IMR-90 (cell line): ENCODE data around the gene NXPE3. TPM values are rescaled to one million over a fixed set of nuclear protein-coding genes. Genes with fewer than 3 reads are reported as not detected.

Experiments used
- ATAC-seq: fragments of 200-7000 bp; cut with Tn5 transposase; 2 replicates; pipeline ENCODE4 v1.9.1; 2020; ENCODE audit warnings: low read depth, mild to moderate bottlenecking, moderate library complexity
- BruUV-seq: library from RNA; stranded (reverse); fragments of 400-500 nt; replicated peaks from 2 replicates; lab custom pipeline; 2021; lab: Mats Ljungman, UMichigan
- CTCF ChIA-PET: fragments of 300-600 bp; formaldehyde crosslinking; extraction: SDS; loops from one replicate; lab custom pipeline; 2021; ENCODE audit warnings: antibody characterized with exemption; lab: Yijun Ruan, JAX
- POLR2A ChIA-PET: fragments of 300-600 bp; sonication (Branson Sonifier 250); formaldehyde crosslinking; loops from one replicate; lab custom pipeline; 2022; ENCODE audit warnings: antibody characterized with exemption; ENCODE audit not compliant: unreplicated experiment; lab: Charles Lee
- DNase-seq: peaks from one replicate; pipeline ENCODE4 v3.0.0; 2013
- H2AFZ ChIP-seq: replicated peaks from 2 replicates; pipeline ENCODE3; 2013; ENCODE audit warnings: low read length, mild to moderate bottlenecking; ENCODE audit not compliant: poor library complexity
- H2AK5ac ChIP-seq: 2 replicates; pipeline ENCODE4 v1.6.1; 2013; ENCODE audit warnings: low read depth, low read length, inconsistent platforms
- H2AK9ac ChIP-seq: replicated peaks from 2 replicates; pipeline ENCODE3; 2013; ENCODE audit warnings: mild to moderate bottlenecking, low read depth, low read length, moderate library complexity; ENCODE audit not compliant: poor library complexity
- H2BK120ac ChIP-seq: 2 replicates; pipeline ENCODE4 v1.6.1; 2013; ENCODE audit warnings: low read depth, low read length, inconsistent platforms
- H2BK15ac ChIP-seq: 3 replicates; pipeline ENCODE4 v1.6.1; 2013; ENCODE audit warnings: low read depth, low read length, inconsistent platforms
- H2BK20ac ChIP-seq: 2 replicates; pipeline ENCODE4 v1.6.1; 2013; ENCODE audit warnings: low read depth, mild to moderate bottlenecking, inconsistent platforms, low read length, moderate library complexity
- H2BK5ac ChIP-seq: 2 replicates; pipeline ENCODE4 v1.6.1; 2013; ENCODE audit warnings: mild to moderate bottlenecking, low read depth, low read length, inconsistent platforms; ENCODE audit not compliant: poor library complexity, severe bottlenecking
- H3K14ac ChIP-seq: replicated peaks from 2 replicates; pipeline ENCODE4 v1.6.1; 2013; ENCODE audit warnings: low read depth, low read length, inconsistent platforms
- H3K18ac ChIP-seq: 2 replicates; pipeline ENCODE4 v1.6.1; 2013; ENCODE audit warnings: low read depth, low read length, control low read depth
- H3K23ac ChIP-seq: 2 replicates; pipeline ENCODE4 v1.6.1; 2013; ENCODE audit warnings: low read depth, low read length, inconsistent platforms
- H3K27ac ChIP-seq: 2 replicates; pipeline ENCODE4 v1.5.1; 2013; ENCODE audit warnings: mild to moderate bottlenecking, control low read depth, low read length; ENCODE audit not compliant: insufficient read depth
- H3K27me3 ChIP-seq: 2 replicates; pipeline ENCODE4 v1.6.1; 2013; ENCODE audit warnings: low read length; ENCODE audit not compliant: control insufficient read depth, insufficient read depth
- H3K36me3 ChIP-seq: 2 replicates; pipeline ENCODE4 v1.6.1; 2013; ENCODE audit warnings: low read length, mixed read lengths; ENCODE audit not compliant: control insufficient read depth, insufficient read depth
- H3K4ac ChIP-seq: 2 replicates; pipeline ENCODE4 v1.6.1; 2013; ENCODE audit warnings: low read depth, low read length, inconsistent platforms
- H3K4me1 ChIP-seq: 2 replicates; pipeline ENCODE4 v1.6.1; 2013; ENCODE audit warnings: low read length, mixed read lengths; ENCODE audit not compliant: control insufficient read depth, insufficient read depth
- H3K4me2 ChIP-seq: 2 replicates; pipeline ENCODE4 v1.6.1; 2013; ENCODE audit warnings: low read depth, mild to moderate bottlenecking, control low read depth, low read length, moderate library complexity
- H3K4me3 ChIP-seq: 2 replicates; pipeline ENCODE4 v1.5.1; 2013; ENCODE audit warnings: low read depth, mild to moderate bottlenecking, control low read depth, low read length, moderate library complexity; ENCODE audit not compliant: insufficient read depth
- H3K56ac ChIP-seq: 2 replicates; pipeline ENCODE4 v1.6.1; 2013; ENCODE audit warnings: low read length, inconsistent platforms; ENCODE audit not compliant: insufficient read depth; ENCODE audit errors: extremely low read depth
- H3K79me1 ChIP-seq, 2 experiments: 2 replicates each; pipeline ENCODE4 v1.6.1; 2013; ENCODE audit warnings: low read length in 2 of 2, inconsistent platforms in 1 of 2, low read depth in 1 of 2
- H3K9ac ChIP-seq: 2 replicates; pipeline ENCODE4 v1.6.1; 2013; ENCODE audit warnings: low read depth, low read length, control low read depth
- H3K9me1 ChIP-seq: 2 replicates; pipeline ENCODE4 v1.6.1; 2013; ENCODE audit warnings: low read length, inconsistent platforms; ENCODE audit not compliant: insufficient read depth
- H3K9me3 ChIP-seq: 2 replicates; pipeline ENCODE4 v1.6.1; 2013; ENCODE audit warnings: low read length; ENCODE audit not compliant: control insufficient read depth, insufficient read depth
- H4K20me1 ChIP-seq: 2 replicates; pipeline ENCODE4 v1.6.1; 2013; ENCODE audit warnings: low read length, inconsistent platforms; ENCODE audit not compliant: insufficient read depth
- H4K5ac ChIP-seq: 2 replicates; pipeline ENCODE4 v1.6.1; 2013; ENCODE audit warnings: mild to moderate bottlenecking, low read depth, low read length, control low read depth
- H4K8ac ChIP-seq, 2 experiments: 2 replicates each; pipeline ENCODE4 v1.6.1; 2013; ENCODE audit warnings: low read depth in 2 of 2, low read length in 2 of 2, control low read depth in 1 of 2, inconsistent platforms in 1 of 2
- H4K91ac ChIP-seq: 2 replicates; pipeline ENCODE4 v1.6.1; 2013; ENCODE audit warnings: low read depth, low read length, inconsistent platforms; ENCODE audit not compliant: insufficient read depth
- BHLHE40 ChIP-seq: fragments of 150-350 bp; IDR thresholded peaks from 2 replicates; pipeline ENCODE4 v1.6.1; 2016; ENCODE audit warnings: mild to moderate bottlenecking, low read depth, low read length
- CEBPB ChIP-seq: IDR thresholded peaks from 2 replicates; pipeline ENCODE4 v1.6.1; 2012; ENCODE audit warnings: low read depth, low read length, improper control_type of control experiment
- CHD1 ChIP-seq: IDR thresholded peaks from 2 replicates; pipeline ENCODE4 v1.6.1; 2012; ENCODE audit warnings: low read depth, low read length, improper control_type of control experiment
- ELK1 ChIP-seq: fragments of 150-350 bp; IDR thresholded peaks from 2 replicates; pipeline ENCODE4 v1.6.1; 2016; ENCODE audit warnings: low read depth, mild to moderate bottlenecking, low read length, moderate library complexity, borderline replicate concordance
- FOS ChIP-seq: fragments of 150-350 bp; IDR thresholded peaks from 2 replicates; pipeline ENCODE4 v1.6.1; 2016; ENCODE audit warnings: low read depth, low read length
- MAFK ChIP-seq: IDR thresholded peaks from 2 replicates; pipeline ENCODE4 v1.6.1; 2012; ENCODE audit warnings: low read depth, low read length, improper control_type of control experiment
- MAZ ChIP-seq: IDR thresholded peaks from 2 replicates; pipeline ENCODE4 v1.6.1; 2012; ENCODE audit warnings: low read depth, mild to moderate bottlenecking, low read length, improper control_type of control experiment, moderate library complexity, borderline replicate concordance
- MXI1 ChIP-seq: IDR thresholded peaks from 2 replicates; pipeline ENCODE4 v1.6.1; 2012; ENCODE audit warnings: low read depth, mild to moderate bottlenecking, low read length, moderate library complexity, borderline replicate concordance
- NFE2L2 ChIP-seq: fragments of 150-350 bp; IDR thresholded peaks from 2 replicates; pipeline ENCODE4 v1.6.1; 2016; ENCODE audit warnings: low read depth, mild to moderate bottlenecking, low read length
- POLR2A ChIP-seq: IDR thresholded peaks from 2 replicates; pipeline ENCODE4 v1.6.1; 2012; ENCODE audit warnings: mild to moderate bottlenecking, low read depth, low read length
- RAD21 ChIP-seq: IDR thresholded peaks from 2 replicates; pipeline ENCODE4 v1.6.1; 2012; ENCODE audit warnings: low read length, improper control_type of control experiment
- RCOR1 ChIP-seq: IDR thresholded peaks from 2 replicates; pipeline ENCODE4 v1.6.1; 2012; ENCODE audit warnings: mild to moderate bottlenecking, low read length, improper control_type of control experiment; ENCODE audit not compliant: insufficient replicate concordance
- RFX5 ChIP-seq: IDR thresholded peaks from 2 replicates; pipeline ENCODE4 v1.8.0; 2012; ENCODE audit warnings: low read depth, mild to moderate bottlenecking, low read length, moderate library complexity
- SMC3 ChIP-seq: fragments of 150-350 bp; IDR thresholded peaks from 2 replicates; pipeline ENCODE4 v1.6.1; 2016; ENCODE audit warnings: low read depth, mild to moderate bottlenecking, antibody characterized with exemption, low read length, moderate library complexity
- USF2 ChIP-seq: fragments of 150-350 bp; IDR thresholded peaks from 2 replicates; pipeline ENCODE4 v1.6.1; 2017; ENCODE audit warnings: mild to moderate bottlenecking, antibody characterized with exemption, low read length, low read depth
- WGBS, 2 experiments: methylation state at CpG; one replicate each; pipeline versions ENCODE4 v1.1.5 to v1.1.7; 2013; ENCODE audit warnings: missing lambda C conversion rate in 2 of 2; ENCODE audit not compliant: insufficient read length in 1 of 2; ENCODE audit errors: extremely low coverage in 2 of 2; 5-methylcytosine and 5-hydroxymethylcytosine counted together
- dilution Hi-C: fragments of 300-500 bp; cut with HindIII; formaldehyde crosslinking; loops from one replicate; pipeline ENCODE4 v1.14.3; 2018; ENCODE audit warnings: low sequenced_read_pairs; ENCODE audit not compliant: unreplicated experiment
- in situ Hi-C: fragments of 300-500 bp; cut with MboI; formaldehyde crosslinking; loops from 3 replicates; pipeline ENCODE4 v1.14.3; 2019; ENCODE audit warnings: low sequenced_read_pairs, inconsistent platforms, mixed read lengths
- intact Hi-C: fragments of 100-400 bp; cut with micrococcal nuclease; formaldehyde crosslinking; loops from 2 replicates; pipeline ENCODE4 v1.10.0; 2022
- polyA plus RNA-seq, 3 experiments: library from polyadenylated mRNA; depleted of rRNA; stranded (reverse); fragments of >200 nt; gene quantifications; 2 replicates each; pipeline ENCODE4 v1.2.3, GENCODE V29; 2012; ENCODE audit warnings: low replicate concordance in 1 of 3
- total RNA-seq: library from RNA; depleted of rRNA; stranded (reverse); fragments of >200 nt; gene quantifications from 2 replicates; pipeline ENCODE4 v1.2.3, GENCODE V29; 2012
- TF ChIP-seq, protein P1 (sequence below): conservative IDR thresholded peaks from 2 replicates; pipeline ENCODE4 v1.5.1; 2012; ENCODE audit warnings: mild to moderate bottlenecking, low read depth, low read length, improper control_type of control experiment

NXPE3 gene
- total and polyA plus RNA-seq, 2 of the 4 experiments (the other 2 are of a cell fraction) = 20.0 to 23.8 TPM

DNA sequence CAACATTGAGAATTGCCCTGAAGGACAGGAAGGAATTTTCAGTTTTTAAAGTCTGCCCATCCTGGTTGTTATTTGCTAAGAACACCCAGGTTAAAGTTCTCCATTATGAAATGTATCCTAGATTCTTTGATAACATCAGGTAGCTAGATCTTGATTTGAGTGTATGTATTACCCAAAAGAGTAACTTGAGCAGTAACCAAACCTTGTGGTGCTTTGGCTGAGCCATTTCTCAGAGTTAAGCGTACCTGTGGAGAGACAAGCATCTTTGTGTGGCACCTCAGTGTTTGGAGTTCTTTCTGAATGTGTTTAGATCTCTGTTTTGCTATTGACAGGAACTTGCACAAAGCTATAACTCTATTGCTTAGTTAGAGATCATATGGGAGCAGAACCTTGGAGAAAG is 34.2 kb upstream of the NXPE3 start:
- in situ Hi-C loops = no loop called here
- H3K27ac ChIP-seq = no peak overlapping the region
- peaks cover 4% of the 10 kb centered on the region; the same call in 1 of the 2 replicates for H3K36me3 ChIP-seq
- no peaks in the 10 kb centered on the region for H3K27me3 ChIP-seq
- H3K4me2 ChIP-seq = no peak overlapping the region
- no peak overlapping the region for H3K4me3 ChIP-seq
- no peak overlapping the region for H2BK120ac ChIP-seq
- no peak overlapping the region for H3K56ac ChIP-seq
- no peak overlapping the region for H3K18ac ChIP-seq
- no peak overlapping the region for H2AK9ac ChIP-seq
- no peak for TF ChIP-seq POLR2A
- no peak for TF ChIP-seq USF2
- no peak for TF ChIP-seq MAZ
- no peak for TF ChIP-seq CHD1
- TF ChIP-seq MAFK = no peak
- no peak for TF ChIP-seq FOS
- no peak for TF ChIP-seq ELK1
- TF ChIP-seq BHLHE40 = no peak
- TF ChIP-seq RFX5 = no peak
- TF ChIP-seq, protein P1, sequence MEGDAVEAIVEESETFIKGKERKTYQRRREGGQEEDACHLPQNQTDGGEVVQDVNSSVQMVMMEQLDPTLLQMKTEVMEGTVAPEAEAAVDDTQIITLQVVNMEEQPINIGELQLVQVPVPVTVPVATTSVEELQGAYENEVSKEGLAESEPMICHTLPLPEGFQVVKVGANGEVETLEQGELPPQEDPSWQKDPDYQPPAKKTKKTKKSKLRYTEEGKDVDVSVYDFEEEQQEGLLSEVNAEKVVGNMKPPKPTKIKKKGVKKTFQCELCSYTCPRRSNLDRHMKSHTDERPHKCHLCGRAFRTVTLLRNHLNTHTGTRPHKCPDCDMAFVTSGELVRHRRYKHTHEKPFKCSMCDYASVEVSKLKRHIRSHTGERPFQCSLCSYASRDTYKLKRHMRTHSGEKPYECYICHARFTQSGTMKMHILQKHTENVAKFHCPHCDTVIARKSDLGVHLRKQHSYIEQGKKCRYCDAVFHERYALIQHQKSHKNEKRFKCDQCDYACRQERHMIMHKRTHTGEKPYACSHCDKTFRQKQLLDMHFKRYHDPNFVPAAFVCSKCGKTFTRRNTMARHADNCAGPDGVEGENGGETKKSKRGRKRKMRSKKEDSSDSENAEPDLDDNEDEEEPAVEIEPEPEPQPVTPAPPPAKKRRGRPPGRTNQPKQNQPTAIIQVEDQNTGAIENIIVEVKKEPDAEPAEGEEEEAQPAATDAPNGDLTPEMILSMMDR = no peak
- no peak for TF ChIP-seq CEBPB
- TF ChIP-seq MXI1 = no peak
- TF ChIP-seq RCOR1 = no peak
- no peak for TF ChIP-seq NFE2L2
- no peak for TF ChIP-seq SMC3
- TF ChIP-seq RAD21 = no peak
- ChIA-PET POLR2A (interaction anchor here (0.5 kb wide), 1 partner anchor 171 kb away, joined by 4 read pairs; the partner anchor contains the start of gene PCNP), CTCF (interaction anchor here (0.6 kb wide), 1 partner anchor 1656 kb away, joined by 5 read pairs; no protein-coding TSS in a partner anchor)
- no peaks in the 10 kb centered on the region for H3K9me3 ChIP-seq
- no peak overlapping the region for H4K5ac ChIP-seq
- H3K23ac ChIP-seq = no peak overlapping the region
- H2AK5ac ChIP-seq = no peak overlapping the region
- H4K8ac ChIP-seq = no peak overlapping the region
- dilution Hi-C loops = no loop called here
- H2AFZ ChIP-seq = no peak overlapping the region
- intact Hi-C loops = no loop called here
- H4K20me1 ChIP-seq = no peaks in the 10 kb centered on the region
- H3K79me1 ChIP-seq = no peaks in the 10 kb centered on the region
- H3K14ac ChIP-seq = no peak overlapping the region
- WGBS, 2 experiments = no CpG with 5 or more reads among the region's 1 CpG
- BruUV-seq = no TSS peak
- H3K4me1 ChIP-seq = no peaks in the 10 kb centered on the region
- DNase-seq (no peak), ATAC-seq (no peak)
- H4K91ac ChIP-seq = no peak overlapping the region
- H2BK5ac ChIP-seq = no peak overlapping the region
- H3K9ac ChIP-seq = no peak overlapping the region
- H2BK20ac ChIP-seq = no peak overlapping the region
- H3K9me1 ChIP-seq = no peaks in the 10 kb centered on the region
- no peak overlapping the region for H2BK15ac ChIP-seq
- no peak overlapping the region for H3K4ac ChIP-seq
